ENCODE data around the gene SERBP1. TPM values are rescaled to one million over a fixed set of nuclear protein-coding genes. Genes with fewer than 3 reads are reported as not detected.

Gene SERBP1
- total and polyA plus RNA-seq, 2 of the 8 experiments (the other 6 are each of a cell fraction or from before 2014, with no cell fraction given): 229 to 536 TPM

GRCh38 chr1:67451815-67452214 is 21.6 kb upstream of the SERBP1 start (continued):
- TF ChIP-seq PHF8 (conservative IDR thresholded peaks at IDR 0.05; ENCODE audit: low read depth, low read length) (no peak), SUZ12 (IDR thresholded peaks at IDR 0.05; ENCODE audit: low read length) (no peak), EGR1 (IDR thresholded peaks at IDR 0.05; ENCODE audit: borderline replicate concordance, low read depth, low read length) (no peak), KDM4A (IDR thresholded peaks at IDR 0.05; ENCODE audit: low read depth, low read length, severe bottlenecking) (no peak), TBP (IDR thresholded peaks at IDR 0.05; ENCODE audit: low read depth, low read length) (no peak)
